WTC11 (cell line): ENCODE results near the gene GCKR. TPM values are rescaled to one million over a fixed set of nuclear protein-coding genes. Genes with fewer than 3 reads are reported as not detected.

Experiments
- ATAC-seq: fragments of 200-7000 bp; cut with Tn5 transposase; 2 replicates; pipeline ENCODE4 v1.10.0; 2021; ENCODE audit warnings: mild to moderate bottlenecking, moderate library complexity
- CTCF ChIA-PET: fragments of 300-600 bp; sonication (Branson Sonifier 250); formaldehyde crosslinking; loops from one replicate; lab custom pipeline; 2021; ENCODE audit warnings: antibody characterized with exemption; lab: Charles Lee
- POLR2A ChIA-PET: fragments of 350-600 bp; sonication (Branson Sonifier 250); formaldehyde crosslinking; loops from one replicate; lab custom pipeline; 2021; ENCODE audit warnings: antibody characterized with exemption; lab: Charles Lee
- DNase-seq: peaks from one replicate; pipeline ENCODE4 v3.0.0; 2021; ENCODE audit warnings: low spot score
- H3K27ac Mint-ChIP-seq: 2 replicates; pipeline ENCODE4 v1.8.0; 2021; ENCODE audit warnings: mixed read lengths
- H3K27me3 Mint-ChIP-seq: 2 replicates; pipeline ENCODE4 v1.8.0; 2021; ENCODE audit warnings: low read depth, mild to moderate bottlenecking, moderate library complexity, mixed read lengths
- H3K36me3 Mint-ChIP-seq: 2 replicates; pipeline ENCODE4 v1.8.0; 2021; ENCODE audit warnings: mixed read lengths
- H3K4me1 Mint-ChIP-seq: 2 replicates; pipeline ENCODE4 v1.8.0; 2022; ENCODE audit warnings: mixed read lengths
- H3K4me3 Mint-ChIP-seq: 2 replicates; pipeline ENCODE4 v1.8.0; 2021; ENCODE audit warnings: mild to moderate bottlenecking, moderate library complexity, mixed read lengths
- H3K9me3 Mint-ChIP-seq: 2 replicates; pipeline ENCODE4 v1.8.0; 2021; ENCODE audit warnings: mixed read lengths
- ARID4B ChIP-seq: sonication (generic); formaldehyde crosslinking; IDR thresholded peaks from 2 replicates; pipeline ENCODE4 v1.8.0; 2023; ENCODE audit warnings: missing genetic modification reagents, mild to moderate bottlenecking, borderline replicate concordance
- CBFB ChIP-seq: sonication (generic); formaldehyde crosslinking; IDR thresholded peaks from 2 replicates; pipeline ENCODE4 v1.8.1; 2022; ENCODE audit warnings: mild to moderate bottlenecking, low read depth, missing genetic modification reagents
- CREM ChIP-seq: sonication (generic); formaldehyde crosslinking; IDR thresholded peaks from 2 replicates; pipeline ENCODE4 v1.8.1; 2022; ENCODE audit warnings: mild to moderate bottlenecking, missing genetic modification reagents, moderate library complexity
- GABPB1 ChIP-seq: sonication (generic); formaldehyde crosslinking; IDR thresholded peaks from 2 replicates; pipeline ENCODE4 v1.8.1; 2023; ENCODE audit warnings: mild to moderate bottlenecking, missing genetic modification reagents
- JAZF1 ChIP-seq: fragments of 250-450 bp; sonication (Bioruptor Pico); IDR thresholded peaks from 2 replicates; pipeline ENCODE4 v1.9.0; 2021; ENCODE audit warnings: moderate library complexity, mild to moderate bottlenecking, inconsistent platforms
- MLX ChIP-seq: sonication (generic); formaldehyde crosslinking; IDR thresholded peaks from 2 replicates; pipeline ENCODE4 v1.8.1; 2023; ENCODE audit warnings: mild to moderate bottlenecking, missing genetic modification reagents, moderate library complexity
- MYBL2 ChIP-seq: sonication (generic); formaldehyde crosslinking; IDR thresholded peaks from 2 replicates; pipeline ENCODE4 v1.8.1; 2023; ENCODE audit warnings: mild to moderate bottlenecking, moderate library complexity, missing genetic modification reagents
- NR2C2 ChIP-seq: sonication (generic); formaldehyde crosslinking; IDR thresholded peaks from 2 replicates; pipeline ENCODE4 v1.8.0; 2022; ENCODE audit warnings: mild to moderate bottlenecking, missing genetic modification reagents
- NR3C1 ChIP-seq: sonication (generic); formaldehyde crosslinking; conservative IDR thresholded peaks from 2 replicates; pipeline ENCODE4 v1.8.1; 2023; ENCODE audit warnings: low read depth, mild to moderate bottlenecking, missing genetic modification reagents
- PREB ChIP-seq: sonication (generic); formaldehyde crosslinking; IDR thresholded peaks from 2 replicates; pipeline ENCODE4 v1.8.1; 2022; ENCODE audit warnings: mild to moderate bottlenecking, missing genetic modification reagents, moderate library complexity, borderline replicate concordance
- PRRX2 ChIP-seq: fragments of 250-450 bp; sonication (Bioruptor Pico); IDR thresholded peaks from 2 replicates; pipeline ENCODE4 v1.8.0; 2021; ENCODE audit warnings: mild to moderate bottlenecking
- SOX15 ChIP-seq: fragments of 250-450 bp; sonication (Bioruptor Pico); IDR thresholded peaks from 2 replicates; pipeline ENCODE4 v1.9.0; 2021; ENCODE audit warnings: mild to moderate bottlenecking
- TEAD1 ChIP-seq: sonication (generic); formaldehyde crosslinking; IDR thresholded peaks from 2 replicates; pipeline ENCODE4 v1.8.0; 2022; ENCODE audit warnings: mild to moderate bottlenecking, missing genetic modification reagents
- USF1 ChIP-seq: sonication (generic); formaldehyde crosslinking; IDR thresholded peaks from 2 replicates; pipeline ENCODE4 v1.8.0; 2022; ENCODE audit warnings: mild to moderate bottlenecking, missing genetic modification reagents
- ZNF232 ChIP-seq: sonication (generic); formaldehyde crosslinking; IDR thresholded peaks from 2 replicates; pipeline ENCODE4 v1.8.0; 2022; ENCODE audit warnings: mild to moderate bottlenecking, missing genetic modification reagents
- ZNF263 ChIP-seq: sonication (generic); formaldehyde crosslinking; IDR thresholded peaks from 2 replicates; pipeline ENCODE4 v1.8.1; 2022; ENCODE audit warnings: low read depth, mild to moderate bottlenecking, moderate library complexity, missing genetic modification reagents
- total RNA-seq: library from RNA; stranded (reverse); gene quantifications from 3 replicates; pipeline ENCODE4 v1.2.3, GENCODE V29; 2021
- TF ChIP-seq, protein P1 (sequence below): sonication (generic); formaldehyde crosslinking; IDR thresholded peaks from 2 replicates; pipeline ENCODE4 v1.8.0; 2022; ENCODE audit warnings: mild to moderate bottlenecking, missing genetic modification reagents
- TF ChIP-seq, protein P2 (sequence below): sonication (generic); formaldehyde crosslinking; IDR thresholded peaks from 2 replicates; pipeline ENCODE4 v1.8.1; 2022; ENCODE audit warnings: missing genetic modification reagents, borderline replicate concordance
- TF ChIP-seq, protein P3 (sequence below): sonication (generic); formaldehyde crosslinking; IDR thresholded peaks from 2 replicates; pipeline ENCODE4 v1.8.0; 2023; ENCODE audit warnings: mild to moderate bottlenecking, missing genetic modification reagents
- TF ChIP-seq, protein P4 (sequence below): sonication (generic); formaldehyde crosslinking; IDR thresholded peaks from 2 replicates; pipeline ENCODE4 v1.8.1; 2023; ENCODE audit warnings: mild to moderate bottlenecking, missing genetic modification reagents
- TF ChIP-seq, protein P5 (sequence below): fragments of 250-450 bp; sonication (Bioruptor Pico); IDR thresholded peaks from 2 replicates; pipeline ENCODE4 v1.8.0; 2021; ENCODE audit warnings: mild to moderate bottlenecking

Gene GCKR
- total RNA-seq, 1 experiment from 2014 or later = 0.72 TPM

DNA sequence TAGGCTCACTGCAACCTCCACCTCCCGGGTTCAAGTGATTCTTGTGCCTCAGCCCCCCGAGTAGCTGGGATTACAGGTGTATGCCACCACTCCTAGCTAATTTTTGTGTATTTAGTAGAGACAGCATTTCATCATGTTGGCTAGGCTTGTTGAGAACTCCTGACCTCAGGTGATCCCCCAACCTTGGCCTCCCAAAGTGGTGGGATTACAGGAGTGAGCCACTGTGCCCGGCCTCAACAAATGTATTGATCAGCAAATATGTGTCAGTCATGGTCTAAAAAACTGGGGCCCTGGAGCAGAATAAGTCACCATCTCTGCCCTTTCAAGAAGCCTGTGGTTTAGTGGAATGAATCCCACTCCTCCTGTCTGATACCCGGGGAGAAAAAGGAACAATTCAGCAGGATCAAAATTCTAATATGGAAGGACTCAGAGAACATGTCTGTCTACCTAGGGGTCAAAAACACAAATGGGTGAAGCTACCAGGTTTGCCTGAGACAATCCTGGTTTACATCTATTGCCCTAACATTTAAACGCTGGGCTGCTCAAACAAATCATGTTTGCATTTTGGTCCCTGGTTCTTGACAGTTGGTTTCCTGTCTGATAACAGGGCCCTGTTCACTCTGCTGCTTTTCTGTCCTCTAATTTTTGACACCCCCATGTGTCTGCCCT is 21.6 kb downstream of the GCKR start:
- peaks cover 12% of the 10 kb centered on the region for H3K27me3 Mint-ChIP-seq
- no peak for DNase-seq
- H3K4me1 Mint-ChIP-seq = no peaks in the 10 kb centered on the region
- H3K36me3 Mint-ChIP-seq = no peaks in the 10 kb centered on the region
- no peaks in the 10 kb centered on the region for H3K9me3 Mint-ChIP-seq
- H3K27ac Mint-ChIP-seq = no peak overlapping the region
- POLR2A ChIA-PET = no interaction called here
- CTCF ChIA-PET = no interaction called here
- ATAC-seq = no peak
- TF ChIP-seq GABPB1 (CRISPR knock-in tag) (peak; percentile 79), MYBL2 (CRISPR knock-in tag) (no peak)
- no peak overlapping the region for H3K4me3 Mint-ChIP-seq

GRCh38 chr2:27518782-27519113 is 22.1 kb downstream of the GCKR start:
- no peak for DNase-seq
- Mint-ChIP-seq H3K4me1 (no peaks in the 10 kb centered on the region), H3K36me3 (no peaks in the 10 kb centered on the region), H3K27ac (no peak overlapping the region), H3K9me3 (no peaks in the 10 kb centered on the region), H3K4me3 (no peak overlapping the region), H3K27me3 (peaks cover 12% of the 10 kb centered on the region)
- ATAC-seq = no peak
- ChIA-PET POLR2A (no interaction called here), CTCF (no interaction called here)
- TF ChIP-seq NR2C2 (no peak), USF1 (CRISPR knock-in tag) (no peak), ARID4B (CRISPR knock-in tag) (no peak), CBFB (no peak), MLX (no peak), TEAD1 (no peak), ZNF263 (CRISPR knock-in tag) (no peak), ZNF232 (no peak), NR3C1 (CRISPR knock-in tag) (no peak), PRRX2 (CRISPR knock-in tag) (no peak), CREM (CRISPR knock-in tag) (no peak), JAZF1 (CRISPR knock-in tag) (no peak), SOX15 (CRISPR knock-in tag) (no peak), PREB (CRISPR knock-in tag) (no peak)
- TF ChIP-seq, protein P1, sequence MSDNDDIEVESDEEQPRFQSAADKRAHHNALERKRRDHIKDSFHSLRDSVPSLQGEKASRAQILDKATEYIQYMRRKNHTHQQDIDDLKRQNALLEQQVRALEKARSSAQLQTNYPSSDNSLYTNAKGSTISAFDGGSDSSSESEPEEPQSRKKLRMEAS (CRISPR knock-in tag) = no peak
- TF ChIP-seq, protein P2, sequence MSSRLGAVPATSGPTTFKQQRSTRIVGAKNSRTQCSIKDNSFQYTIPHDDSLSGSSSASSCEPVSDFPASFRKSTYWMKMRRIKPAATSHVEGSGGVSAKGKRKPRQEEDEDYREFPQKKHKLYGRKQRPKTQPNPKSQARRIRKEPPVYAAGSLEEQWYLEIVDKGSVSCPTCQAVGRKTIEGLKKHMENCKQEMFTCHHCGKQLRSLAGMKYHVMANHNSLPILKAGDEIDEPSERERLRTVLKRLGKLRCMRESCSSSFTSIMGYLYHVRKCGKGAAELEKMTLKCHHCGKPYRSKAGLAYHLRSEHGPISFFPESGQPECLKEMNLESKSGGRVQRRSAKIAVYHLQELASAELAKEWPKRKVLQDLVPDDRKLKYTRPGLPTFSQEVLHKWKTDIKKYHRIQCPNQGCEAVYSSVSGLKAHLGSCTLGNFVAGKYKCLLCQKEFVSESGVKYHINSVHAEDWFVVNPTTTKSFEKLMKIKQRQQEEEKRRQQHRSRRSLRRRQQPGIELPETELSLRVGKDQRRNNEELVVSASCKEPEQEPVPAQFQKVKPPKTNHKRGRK (CRISPR knock-in tag) = no peak
- TF ChIP-seq, protein P3, sequence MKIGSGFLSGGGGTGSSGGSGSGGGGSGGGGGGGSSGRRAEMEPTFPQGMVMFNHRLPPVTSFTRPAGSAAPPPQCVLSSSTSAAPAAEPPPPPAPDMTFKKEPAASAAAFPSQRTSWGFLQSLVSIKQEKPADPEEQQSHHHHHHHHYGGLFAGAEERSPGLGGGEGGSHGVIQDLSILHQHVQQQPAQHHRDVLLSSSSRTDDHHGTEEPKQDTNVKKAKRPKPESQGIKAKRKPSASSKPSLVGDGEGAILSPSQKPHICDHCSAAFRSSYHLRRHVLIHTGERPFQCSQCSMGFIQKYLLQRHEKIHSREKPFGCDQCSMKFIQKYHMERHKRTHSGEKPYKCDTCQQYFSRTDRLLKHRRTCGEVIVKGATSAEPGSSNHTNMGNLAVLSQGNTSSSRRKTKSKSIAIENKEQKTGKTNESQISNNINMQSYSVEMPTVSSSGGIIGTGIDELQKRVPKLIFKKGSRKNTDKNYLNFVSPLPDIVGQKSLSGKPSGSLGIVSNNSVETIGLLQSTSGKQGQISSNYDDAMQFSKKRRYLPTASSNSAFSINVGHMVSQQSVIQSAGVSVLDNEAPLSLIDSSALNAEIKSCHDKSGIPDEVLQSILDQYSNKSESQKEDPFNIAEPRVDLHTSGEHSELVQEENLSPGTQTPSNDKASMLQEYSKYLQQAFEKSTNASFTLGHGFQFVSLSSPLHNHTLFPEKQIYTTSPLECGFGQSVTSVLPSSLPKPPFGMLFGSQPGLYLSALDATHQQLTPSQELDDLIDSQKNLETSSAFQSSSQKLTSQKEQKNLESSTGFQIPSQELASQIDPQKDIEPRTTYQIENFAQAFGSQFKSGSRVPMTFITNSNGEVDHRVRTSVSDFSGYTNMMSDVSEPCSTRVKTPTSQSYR = no peak
- TF ChIP-seq, protein P4, sequence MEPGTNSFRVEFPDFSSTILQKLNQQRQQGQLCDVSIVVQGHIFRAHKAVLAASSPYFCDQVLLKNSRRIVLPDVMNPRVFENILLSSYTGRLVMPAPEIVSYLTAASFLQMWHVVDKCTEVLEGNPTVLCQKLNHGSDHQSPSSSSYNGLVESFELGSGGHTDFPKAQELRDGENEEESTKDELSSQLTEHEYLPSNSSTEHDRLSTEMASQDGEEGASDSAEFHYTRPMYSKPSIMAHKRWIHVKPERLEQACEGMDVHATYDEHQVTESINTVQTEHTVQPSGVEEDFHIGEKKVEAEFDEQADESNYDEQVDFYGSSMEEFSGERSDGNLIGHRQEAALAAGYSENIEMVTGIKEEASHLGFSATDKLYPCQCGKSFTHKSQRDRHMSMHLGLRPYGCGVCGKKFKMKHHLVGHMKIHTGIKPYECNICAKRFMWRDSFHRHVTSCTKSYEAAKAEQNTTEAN = no peak
- TF ChIP-seq, protein P5, sequence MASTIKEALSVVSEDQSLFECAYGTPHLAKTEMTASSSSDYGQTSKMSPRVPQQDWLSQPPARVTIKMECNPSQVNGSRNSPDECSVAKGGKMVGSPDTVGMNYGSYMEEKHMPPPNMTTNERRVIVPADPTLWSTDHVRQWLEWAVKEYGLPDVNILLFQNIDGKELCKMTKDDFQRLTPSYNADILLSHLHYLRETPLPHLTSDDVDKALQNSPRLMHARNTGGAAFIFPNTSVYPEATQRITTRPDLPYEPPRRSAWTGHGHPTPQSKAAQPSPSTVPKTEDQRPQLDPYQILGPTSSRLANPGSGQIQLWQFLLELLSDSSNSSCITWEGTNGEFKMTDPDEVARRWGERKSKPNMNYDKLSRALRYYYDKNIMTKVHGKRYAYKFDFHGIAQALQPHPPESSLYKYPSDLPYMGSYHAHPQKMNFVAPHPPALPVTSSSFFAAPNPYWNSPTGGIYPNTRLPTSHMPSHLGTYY (CRISPR knock-in tag) = no peak
